Thyroid gland (tissue), 4 donors: Measurements from ENCODE around the gene TOB2. TPM values are rescaled to one million over a fixed set of nuclear protein-coding genes. Genes with fewer than 3 reads are reported as not detected.
A peak's percentile ranks its signal among the peaks of the same experiment; 100 is the strongest.

Source experiments
- DNase-seq, 2 donors: peaks; one replicate each; pipeline ENCODE4 v3.0.0-alpha.2; 2019
- H3K27ac ChIP-seq, 3 donors: fragments of 200-600 bp; sonication (generic); 1 replicate in 2 of 3; 2 replicates in 1 of 3; pipeline ENCODE4 v1.5.1; 2016 to 2019; ENCODE audit warnings: mild to moderate bottlenecking in 1 of 3, moderate library complexity in 1 of 3
- H3K27me3 ChIP-seq: fragments of 200-600 bp; sonication (generic); one replicate; pipeline ENCODE4 v1.5.1; 2019
- H3K36me3 ChIP-seq, 2 donors: fragments of 200-600 bp; sonication (generic); one replicate each; pipeline ENCODE4 v1.5.1; 2016 to 2019
- H3K4me1 ChIP-seq, 2 donors: fragments of 200-600 bp; sonication (generic); one replicate each; pipeline ENCODE4 v1.5.1; 2017 to 2019
- H3K4me3 ChIP-seq, 3 donors: fragments of 200-600 bp; sonication (generic); replicated peaks in 1 of 3; 1 replicate in 2 of 3; 2 replicates in 1 of 3; pipeline ENCODE4 v1.5.1; 2016; ENCODE audit warnings: mild to moderate bottlenecking in 1 of 3
- H3K9me3 ChIP-seq: fragments of 200-600 bp; sonication (generic); one replicate; pipeline ENCODE4 v1.5.1; 2017
- CTCF ChIP-seq, 6 experiments: fragments of 200-600 bp in 3 of 6; fragments of 450-650 bp in 3 of 6; sonication (generic) in 3 of 6; IDR thresholded peaks; one replicate each; pipeline ENCODE4 v1.5.1; 2016 to 2019; ENCODE audit warnings: antibody characterized with exemption in 6 of 6, mild to moderate bottlenecking in 2 of 6, inconsistent platforms in 1 of 6, moderate library complexity in 1 of 6
- POLR2A ChIP-seq, 2 donors: fragments of 450-650 bp; IDR thresholded peaks; one replicate each; pipeline ENCODE4 v1.6.1; 2017; ENCODE audit warnings: antibody characterized with exemption in 2 of 2, mild to moderate bottlenecking in 2 of 2, moderate library complexity in 1 of 2
- WGBS, 2 donors: methylation state at CpG; one replicate each; pipeline ENCODE4 v1.1.5; 2017; 5-methylcytosine and 5-hydroxymethylcytosine counted together
- intact Hi-C: fragments of 100-400 bp; cut with DNase I; formaldehyde crosslinking; loops from one replicate; pipeline ENCODE4 v1.15.1; 2023
- total RNA-seq, 4 donors: library from RNA; depleted of rRNA; stranded (reverse); fragments of >200 nt; gene quantifications; one replicate each; pipeline ENCODE4 v1.2.3, GENCODE V29; 2016

TOB2 gene
- total RNA-seq, 4 donors from 2014 or later: 66.5 to 130 (median 115) TPM

GRCh38 chr22:41448189-41448808 is 1.7 kb upstream of the TOB2 start:
- peak; percentile 96 for DNase-seq
- TF ChIP-seq POLR2A (IDR thresholded peaks at IDR 0.05) (peak; percentile 93 to 98), CTCF (IDR thresholded peaks at IDR 0.05) (no peak)
- 0% methylated on average over 28 of the region's 28 CpGs for WGBS, 2 donors
- Histone ChIP-seq H3K27me3 (no peaks in the 10 kb centered on the region), H3K36me3 (no peaks in the 10 kb centered on the region), H3K4me3 (peak overlapping the region; percentile 88 to 99 (median 91)), H3K4me1 (peaks cover 12 to 18% of the 10 kb centered on the region in 2 donors), H3K9me3 (no peaks in the 10 kb centered on the region), H3K27ac (peak overlapping the region; percentile 99 to 100 (median 99))
- intact Hi-C loops: no loop called here

- 1% methylated on average over 21 to 26 of the region's 63 CpGs for WGBS, 2 donors
- TF ChIP-seq POLR2A (IDR thresholded peaks at IDR 0.05) (peak; percentile 48 to 80), CTCF (IDR thresholded peaks at IDR 0.05) (no peak)
- intact Hi-C loops: no loop called here
- Histone ChIP-seq H3K4me3 (peak overlapping the region; percentile 88 to 99 (median 91)), H3K4me1 (peaks cover 19 to 24% of the 10 kb centered on the region in 2 donors), H3K36me3 (peaks cover 2 to 5% of the 10 kb centered on the region in 2 donors), H3K27ac (peak overlapping the region; percentile 99 to 100 (median 99)), H3K9me3 (no peaks in the 10 kb centered on the region), H3K27me3 (no peaks in the 10 kb centered on the region)
- peak; percentile 74 to 75 for DNase-seq
Observed at GRCh38 chr22:41447435-41448188, 1.0 kb upstream of the TOB2 start.

- peaks cover 5% of the 10 kb centered on the region in 2 donors for H3K36me3 ChIP-seq
- H3K27me3 ChIP-seq: no peaks in the 10 kb centered on the region
- no peaks in the 10 kb centered on the region for H3K9me3 ChIP-seq
- DNase-seq: no peak
- H3K4me3 ChIP-seq: peak overlapping the region; percentile 91 to 99 (median 99)
- WGBS, 2 donors: 0 to 1% methylated on average over 11 to 19 of the region's 34 CpGs
- TF ChIP-seq CTCF (IDR thresholded peaks at IDR 0.05): no peak
- no peak for TF ChIP-seq POLR2A (IDR thresholded peaks at IDR 0.05)
- H3K27ac ChIP-seq: peak overlapping the region; percentile 99 to 100 (median 99)
- intact Hi-C loops: no loop called here
- peaks cover 27 to 32% of the 10 kb centered on the region in 2 donors for H3K4me1 ChIP-seq
Observed at GRCh38 chr22:41446057-41446501, 522 bp downstream of the TOB2 start.

GRCh38 chr22:41445129-41446056 is 1.2 kb downstream of the TOB2 start:
- 0 to 1% methylated on average over 22 of the region's 22 CpGs for WGBS, 2 donors
- TF ChIP-seq POLR2A (IDR thresholded peaks at IDR 0.05) (peak in 1 of 2 donors; percentile 58), CTCF (IDR thresholded peaks at IDR 0.05) (no peak)
- peak; percentile 72 to 74 for DNase-seq
- Histone ChIP-seq H3K36me3 (peaks cover 5% of the 10 kb centered on the region in 2 donors), H3K4me1 (peaks cover 31 to 38% of the 10 kb centered on the region in 2 donors), H3K9me3 (no peaks in the 10 kb centered on the region), H3K27ac (peak overlapping the region; percentile 99 to 100 (median 99)), H3K27me3 (no peaks in the 10 kb centered on the region), H3K4me3 (peak overlapping the region; percentile 91 to 99 (median 99))
- intact Hi-C loops: no loop called here
